MM.1S (cell line): Measurements from ENCODE around the gene TMOD1.
"Not testable (repeated sequence)": the region's sequence is repeated elsewhere in the genome, so short reads cannot be mapped to it uniquely, and the experiment has no call there.

Experiments
- EZH2 ChIP-seq: fragments of 300-600 bp; sonication (generic); optimal IDR thresholded peaks from 2 replicates; pipeline ENCODE3; 2017; ENCODE audit warnings: low read depth, mild to moderate bottlenecking, antibody characterized with exemption, low read length, mixed read lengths
- EZH2phosphoT487 ChIP-seq: fragments of 300-600 bp; sonication (generic); IDR thresholded peaks from 2 replicates; pipeline ENCODE4 v1.6.1; 2018; ENCODE audit warnings: antibody characterized with exemption, low read length
- TF ChIP-seq, protein P1 (sequence below): fragments of 300-600 bp; sonication (generic); IDR thresholded peaks from 2 replicates; pipeline ENCODE4 v1.5.1; 2016; ENCODE audit warnings: antibody characterized with exemption, low read length, mixed read lengths

DNA sequence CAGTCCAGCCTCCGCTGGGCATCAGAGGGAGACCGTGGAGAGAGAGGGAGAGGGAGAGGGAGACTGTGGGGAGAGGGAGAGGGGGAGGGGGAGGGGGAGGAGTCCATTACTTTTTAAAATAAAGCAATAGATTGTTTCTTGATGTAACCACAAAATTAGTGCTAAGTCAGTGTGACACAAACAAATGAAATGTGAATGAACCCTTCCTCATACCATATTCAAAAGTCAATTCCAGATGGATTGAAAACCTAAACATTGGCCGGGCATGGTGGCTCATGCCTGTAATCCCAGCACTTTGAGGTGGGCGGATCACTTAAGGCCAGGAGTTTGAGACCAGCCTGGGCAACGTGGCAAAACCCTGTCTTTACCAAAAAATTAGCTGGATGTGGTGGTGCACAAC lies 2.6 kb upstream of the TMOD1 start:
- TF ChIP-seq, protein P1, sequence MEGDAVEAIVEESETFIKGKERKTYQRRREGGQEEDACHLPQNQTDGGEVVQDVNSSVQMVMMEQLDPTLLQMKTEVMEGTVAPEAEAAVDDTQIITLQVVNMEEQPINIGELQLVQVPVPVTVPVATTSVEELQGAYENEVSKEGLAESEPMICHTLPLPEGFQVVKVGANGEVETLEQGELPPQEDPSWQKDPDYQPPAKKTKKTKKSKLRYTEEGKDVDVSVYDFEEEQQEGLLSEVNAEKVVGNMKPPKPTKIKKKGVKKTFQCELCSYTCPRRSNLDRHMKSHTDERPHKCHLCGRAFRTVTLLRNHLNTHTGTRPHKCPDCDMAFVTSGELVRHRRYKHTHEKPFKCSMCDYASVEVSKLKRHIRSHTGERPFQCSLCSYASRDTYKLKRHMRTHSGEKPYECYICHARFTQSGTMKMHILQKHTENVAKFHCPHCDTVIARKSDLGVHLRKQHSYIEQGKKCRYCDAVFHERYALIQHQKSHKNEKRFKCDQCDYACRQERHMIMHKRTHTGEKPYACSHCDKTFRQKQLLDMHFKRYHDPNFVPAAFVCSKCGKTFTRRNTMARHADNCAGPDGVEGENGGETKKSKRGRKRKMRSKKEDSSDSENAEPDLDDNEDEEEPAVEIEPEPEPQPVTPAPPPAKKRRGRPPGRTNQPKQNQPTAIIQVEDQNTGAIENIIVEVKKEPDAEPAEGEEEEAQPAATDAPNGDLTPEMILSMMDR: not testable (repeated sequence)
- TF ChIP-seq EZH2, EZH2phosphoT487: not testable (repeated sequence)
